Measurements from ENCODE around the gene MEIOC. TPM values are rescaled to one million over a fixed set of nuclear protein-coding genes. Genes with fewer than 3 reads are reported as not detected.

MEIOC gene
- total RNA-seq, 1 experiment from 2014 or later: 5.0 TPM

- TF ChIP-seq HMGXB4 (CRISPR knock-in tag; IDR thresholded peaks at IDR 0.05) (no peak), NFE2L1 (CRISPR knock-in tag; IDR thresholded peaks at IDR 0.05) (no peak)
- TF ChIP-seq, protein P1, sequence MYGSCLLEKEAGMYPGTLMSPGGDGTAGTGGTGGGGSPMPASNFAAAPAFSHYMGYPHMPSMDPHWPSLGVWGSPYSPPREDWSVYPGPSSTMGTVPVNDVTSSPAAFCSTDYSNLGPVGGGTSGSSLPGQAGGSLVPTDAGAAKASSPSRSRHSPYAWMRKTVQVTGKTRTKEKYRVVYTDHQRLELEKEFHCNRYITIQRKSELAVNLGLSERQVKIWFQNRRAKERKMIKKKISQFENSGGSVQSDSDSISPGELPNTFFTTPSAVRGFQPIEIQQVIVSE (CRISPR knock-in tag; IDR thresholded peaks at IDR 0.05; ENCODE audit: borderline replicate concordance): no peak
Observed at GRCh38 chr17:44722254-44722653, 66.0 kb downstream of the MEIOC start (continued).

Other genes with a start within 250 kb of the MEIOC start
- 51.9 to 52.4 TPM (median 51.9 TPM) in 3 replicates for gene GPATCH8, start 153.1 kb upstream of the MEIOC start, total RNA-seq (2021)
- 37.6 to 42.8 TPM (median 38.5 TPM) in 3 replicates for gene FZD2, start 99.0 kb upstream of the MEIOC start, total RNA-seq (2021)
- 32.4 to 37.9 TPM (median 32.6 TPM) in 3 replicates for gene CCDC43, start 33.3 kb downstream of the MEIOC start, total RNA-seq (2021)
- 32.2 to 35.5 TPM (median 32.9 TPM) in 3 replicates for gene DBF4B, start 52.2 kb downstream of the MEIOC start, total RNA-seq (2021)
- 3.0 to 4.1 TPM (median 3.2 TPM) in 3 replicates for gene ADAM11, start 102.5 kb downstream of the MEIOC start, total RNA-seq (2021)
- 102 to 107 TPM (median 104 TPM) in 3 replicates for gene GJC1, start 173.8 kb downstream of the MEIOC start, total RNA-seq (2021)
- gene HIGD1B, start 191.4 kb downstream of the MEIOC start, total RNA-seq (2021): not detected in 3 replicates
- 128 to 162 TPM (median 148 TPM) in 3 replicates for gene EFTUD2, start 243.0 kb downstream of the MEIOC start, total RNA-seq (2021)

Data from WTC11 (cell line).